Measurements from ENCODE around the gene PSMD11. TPM values are rescaled to one million over a fixed set of nuclear protein-coding genes. Genes with fewer than 3 reads are reported as not detected.

The PSMD11 gene
- total RNA-seq, 1 donor from 2014 or later: 6.3 TPM

- Histone ChIP-seq H3K9me3 (no peaks in the 10 kb centered on the region), H3K27me3 (no peaks in the 10 kb centered on the region), H3K4me1 (no peaks in the 10 kb centered on the region), H3K4me3 (no peak overlapping the region), H3K36me3 (peaks cover 93 to 98% of the 10 kb centered on the region in 2 donors), H3K27ac (no peak overlapping the region)
- no peak for TF ChIP-seq CTCF (IDR thresholded peaks at IDR 0.05)
- no peak for DNase-seq (ENCODE audit: low spot score in 2 of 2)
- intact Hi-C loops (cut with DNase I): no loop called here
Observed at GRCh38 chr17:32477220-32477619, 32.9 kb downstream of the PSMD11 start.

- intact Hi-C loops (cut with DNase I): no loop called here
- H3K27ac ChIP-seq: no peak overlapping the region
- no peaks in the 10 kb centered on the region for H3K9me3 ChIP-seq
- no peaks in the 10 kb centered on the region for H3K27me3 ChIP-seq
- TF ChIP-seq CTCF (IDR thresholded peaks at IDR 0.05): no peak
- peaks cover 78 to 88% of the 10 kb centered on the region in 2 donors for H3K36me3 ChIP-seq
- H3K4me1 ChIP-seq: peaks cover 0 to 13% of the 10 kb centered on the region in 2 donors
- no peak overlapping the region for H3K4me3 ChIP-seq
- no peak for DNase-seq (ENCODE audit: low spot score in 2 of 2)
Observed at GRCh38 chr17:32479074-32479617, 34.8 kb downstream of the PSMD11 start.

GRCh38 chr17:32481193-32481592, 36.9 kb downstream of the PSMD11 start:
- Histone ChIP-seq H3K9me3 (no peaks in the 10 kb centered on the region), H3K27me3 (no peaks in the 10 kb centered on the region), H3K27ac (no peak overlapping the region), H3K4me3 (no peak overlapping the region), H3K36me3 (peaks cover 59 to 67% of the 10 kb centered on the region in 2 donors), H3K4me1 (peaks cover 0 to 20% of the 10 kb centered on the region in 2 donors)
- no peak for TF ChIP-seq CTCF (IDR thresholded peaks at IDR 0.05)
- no peak for DNase-seq (ENCODE audit: low spot score in 2 of 2)
- intact Hi-C loops (cut with DNase I): loop anchor here (5.0 to 10.0 kb wide), 5 partner anchors 174 to 514 kb away; partner anchors contain the start of genes MYO1D and SPACA3

- no peaks in the 10 kb centered on the region for H3K27me3 ChIP-seq
- intact Hi-C loops (cut with DNase I): loop anchor here (5.0 to 10.0 kb wide), 5 partner anchors 172 to 512 kb away; partner anchors contain the start of genes MYO1D and SPACA3
- H3K9me3 ChIP-seq: no peaks in the 10 kb centered on the region
- H3K27ac ChIP-seq: peak overlapping the region in 1 of 2 donors; percentile 56
- TF ChIP-seq CTCF (IDR thresholded peaks at IDR 0.05): no peak
- peaks cover 0 to 25% of the 10 kb centered on the region in 2 donors for H3K4me1 ChIP-seq
- no peak overlapping the region for H3K4me3 ChIP-seq
- H3K36me3 ChIP-seq: peaks cover 44 to 52% of the 10 kb centered on the region in 2 donors
- DNase-seq (ENCODE audit: low spot score in 2 of 2): no peak
Observed at GRCh38 chr17:32482568-32483320, 38.4 kb downstream of the PSMD11 start.

- Histone ChIP-seq H3K27me3 (no peaks in the 10 kb centered on the region), H3K27ac (peak overlapping the region; percentile 43 to 56), H3K4me3 (no peak overlapping the region), H3K36me3 (peaks cover 37 to 44% of the 10 kb centered on the region in 2 donors), H3K9me3 (no peaks in the 10 kb centered on the region), H3K4me1 (peaks cover 0 to 27% of the 10 kb centered on the region in 2 donors)
- peak; percentile 66 to 88 (median 80) for TF ChIP-seq CTCF (IDR thresholded peaks at IDR 0.05)
- intact Hi-C loops (cut with DNase I): loop anchor here (5.0 to 10.0 kb wide), 5 partner anchors 171 to 511 kb away; partner anchors contain the start of genes MYO1D and SPACA3
- peak in 1 of 2 donors; percentile 87 for DNase-seq (ENCODE audit: low spot score in 2 of 2)
Observed at GRCh38 chr17:32483451-32484019, 39.2 kb downstream of the PSMD11 start.

Data from ascending aorta (tissue), 2 donors.